Measurements from ENCODE around the gene ARMS2.

Gene ARMS2, protein sequence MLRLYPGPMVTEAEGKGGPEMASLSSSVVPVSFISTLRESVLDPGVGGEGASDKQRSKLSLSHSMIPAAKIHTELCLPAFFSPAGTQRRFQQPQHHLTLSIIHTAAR

DNA sequence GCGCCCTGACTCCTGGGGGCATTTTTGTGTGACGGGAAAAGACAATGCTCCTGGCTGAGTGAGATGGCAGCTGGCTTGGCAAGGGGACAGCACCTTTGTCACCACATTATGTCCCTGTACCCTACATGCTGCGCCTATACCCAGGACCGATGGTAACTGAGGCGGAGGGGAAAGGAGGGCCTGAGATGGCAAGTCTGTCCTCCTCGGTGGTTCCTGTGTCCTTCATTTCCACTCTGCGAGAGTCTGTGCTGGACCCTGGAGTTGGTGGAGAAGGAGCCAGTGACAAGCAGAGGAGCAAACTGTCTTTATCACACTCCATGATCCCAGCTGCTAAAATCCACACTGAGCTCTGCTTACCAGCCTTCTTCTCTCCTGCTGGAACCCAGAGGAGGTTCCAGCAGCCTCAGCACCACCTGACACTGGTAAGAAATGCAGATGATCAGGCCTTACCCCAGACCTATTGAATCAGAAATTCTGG, at the start of gene ARMS2:
Gene ARMS2, plus strand, starts transcription at position 51 of the 478 bp plus-strand sequence. Its CDS starts 75 bp downstream, at position 126.
- no peak for DNase-seq

DNA sequence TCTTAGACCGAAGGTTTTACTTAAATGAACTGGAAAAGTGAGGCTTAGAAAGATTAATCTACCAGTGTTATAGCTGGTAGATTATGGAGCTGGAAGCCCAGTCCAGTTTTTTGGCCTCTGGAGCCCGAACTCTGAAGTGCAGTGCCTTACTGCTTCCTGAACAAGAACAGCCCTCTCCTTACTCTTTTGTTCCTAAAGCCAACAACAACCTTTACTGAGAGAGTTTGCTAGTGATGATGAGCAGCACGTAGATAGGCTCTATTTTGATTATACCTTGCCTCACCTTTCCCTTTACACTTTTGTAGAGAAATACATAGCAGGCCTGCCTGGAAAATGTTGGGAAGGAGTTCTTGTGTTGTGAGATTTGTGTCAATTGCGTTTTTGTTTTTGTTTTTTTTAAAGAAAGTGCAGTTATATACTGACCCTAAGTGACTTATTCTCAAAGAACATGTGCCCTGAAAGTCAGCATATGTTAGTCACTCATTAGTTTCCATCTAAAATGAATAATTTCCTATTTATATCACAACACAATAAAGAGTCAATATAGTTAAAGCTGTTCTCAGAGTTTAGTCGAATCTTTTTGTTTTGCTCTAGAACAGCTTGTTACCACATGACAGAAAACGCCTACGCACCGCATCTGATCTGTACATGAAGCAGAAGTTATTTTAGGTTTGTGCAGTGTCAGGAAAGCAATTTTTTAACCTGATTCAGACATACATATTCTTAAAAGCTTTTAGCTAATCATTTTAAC, 46.9 kb upstream of the ARMS2 start:
- DNase-seq = no peak

DNA sequence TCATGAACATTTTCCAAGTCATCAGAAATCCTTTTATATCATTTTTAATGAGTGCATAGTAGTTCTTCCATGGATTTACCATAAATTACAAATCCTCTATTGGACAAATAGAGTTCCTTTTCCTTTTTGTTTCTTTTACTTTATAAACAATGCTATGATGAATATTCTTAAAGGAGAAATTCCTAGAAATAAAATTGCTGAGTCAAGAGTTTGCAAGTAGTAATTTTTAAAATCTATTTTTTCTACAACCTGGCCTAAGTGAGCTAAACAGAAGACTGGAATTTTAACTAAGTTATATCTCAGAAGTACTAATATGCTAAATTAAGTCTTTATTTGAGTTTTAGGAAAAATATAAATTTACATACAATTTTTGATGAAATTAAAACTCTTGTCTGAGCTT, 41.1 kb upstream of the ARMS2 start:
- DNase-seq = no peak

DNA sequence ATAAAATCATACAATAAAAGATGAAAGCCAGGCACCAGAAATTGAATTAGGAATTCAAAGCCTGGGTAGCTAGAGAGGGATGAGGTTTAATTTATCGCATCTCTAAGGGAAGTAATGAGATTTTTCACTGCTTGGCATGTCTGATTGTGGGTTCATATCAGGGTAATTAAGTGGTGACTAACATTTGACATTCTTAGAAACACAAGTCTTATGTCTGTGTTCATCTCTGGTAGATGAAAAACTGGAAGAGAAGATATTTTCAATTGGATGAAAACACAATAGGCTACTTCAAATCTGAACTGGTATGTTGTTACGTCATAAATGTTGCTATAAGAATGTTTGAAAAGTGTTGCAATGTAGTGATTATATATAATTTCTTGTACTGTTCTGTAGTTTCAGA, 36.8 kb upstream of the ARMS2 start:
- DNase-seq = no peak

DNA sequence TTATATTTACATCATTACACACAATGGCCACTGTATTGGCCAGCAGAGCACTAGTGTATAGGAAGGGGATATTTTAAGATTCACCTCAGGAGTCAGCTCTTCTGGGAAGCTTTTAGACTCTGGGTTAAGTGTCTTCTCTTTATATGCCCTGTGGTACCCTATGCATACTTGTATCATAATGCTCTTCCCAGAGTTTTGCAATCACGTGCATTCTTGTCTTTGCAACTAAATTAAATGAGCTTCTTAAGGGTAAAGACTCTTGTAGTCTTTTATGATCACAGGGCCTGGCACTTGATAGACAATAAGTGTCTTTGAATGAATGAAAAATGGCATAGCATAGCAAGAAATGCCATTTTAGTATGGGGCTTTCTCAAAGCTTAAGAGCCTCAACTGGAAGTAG, 35.4 kb upstream of the ARMS2 start:
- no peak for DNase-seq

DNA sequence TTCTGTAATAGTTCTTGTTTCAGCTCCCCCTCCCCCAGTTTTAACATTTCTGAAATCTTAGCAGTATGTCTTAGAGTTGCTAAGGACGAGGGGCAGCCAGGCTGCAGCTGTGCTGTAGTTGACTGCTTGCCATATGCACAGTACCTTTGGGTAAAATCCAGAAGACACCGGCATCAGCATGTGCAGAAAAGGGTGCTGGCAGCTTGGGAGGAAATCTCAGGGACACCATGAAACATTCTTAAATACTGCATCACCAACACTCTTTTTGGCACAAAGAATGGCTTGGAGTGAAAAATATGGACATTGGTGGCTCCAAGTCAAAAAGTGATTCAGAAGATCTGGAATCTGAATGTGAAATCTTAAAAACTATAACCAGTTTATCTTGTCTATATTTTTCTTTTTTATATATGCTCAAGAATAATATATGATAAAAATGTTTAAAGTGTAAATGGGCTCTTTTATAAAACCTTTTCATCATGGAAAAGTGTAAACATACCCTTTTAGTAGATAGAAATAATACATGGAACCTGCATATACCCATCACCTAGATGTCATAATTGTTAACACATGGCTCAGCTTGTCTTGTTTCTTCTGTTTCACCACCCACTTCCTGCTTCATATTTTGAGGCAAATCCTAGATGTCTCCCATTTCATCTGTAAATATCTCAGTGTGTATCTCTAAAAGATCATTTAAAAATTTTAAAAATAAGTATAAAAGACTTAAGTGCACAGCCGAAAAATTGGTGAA, 34.4 kb upstream of the ARMS2 start:
- DNase-seq = no peak

DNA sequence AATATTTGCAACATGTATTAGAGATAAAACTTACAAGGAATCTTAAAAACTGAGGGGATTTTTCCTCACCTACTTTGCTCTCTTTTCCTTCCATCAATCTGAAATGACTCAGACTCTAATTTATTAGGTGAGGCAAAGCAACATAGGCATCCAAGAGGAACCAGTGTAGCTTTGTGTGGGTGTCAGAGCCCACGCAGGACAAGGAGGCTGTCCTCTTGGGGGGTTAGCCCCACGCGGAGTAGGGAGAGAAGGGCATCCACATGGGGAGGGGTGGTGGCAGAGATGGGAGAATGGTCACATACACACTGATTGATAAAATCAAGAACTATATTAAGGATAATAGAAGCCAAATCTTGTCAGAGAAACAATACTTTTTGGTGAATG, 33.8 kb upstream of the ARMS2 start:
- no peak for DNase-seq

DNA sequence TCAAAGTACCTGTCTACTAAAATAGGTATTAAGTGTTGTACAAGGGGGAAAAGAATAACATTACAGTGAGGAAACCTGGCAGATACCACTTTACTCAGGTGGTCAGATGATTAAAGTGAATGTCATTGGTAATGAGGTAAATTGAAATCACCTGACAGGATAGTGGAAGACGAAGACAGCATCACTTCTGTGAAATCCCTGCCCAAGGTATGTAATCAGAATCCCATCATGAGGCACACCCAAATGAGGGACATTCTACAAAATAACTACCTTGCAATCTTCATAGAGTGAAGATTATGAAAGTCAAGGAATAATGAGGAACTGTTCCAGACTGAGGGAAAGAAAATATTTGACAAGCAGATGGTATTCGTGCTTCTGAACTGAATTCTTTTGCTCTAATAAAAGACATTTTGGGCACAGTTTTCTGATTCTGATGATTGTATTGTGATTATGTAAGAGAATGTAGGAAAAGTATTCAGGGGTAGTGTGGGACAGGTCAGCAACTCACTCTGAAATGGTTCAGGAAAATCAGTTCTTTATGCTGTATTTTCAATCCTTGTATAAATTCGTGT, 33.3 kb upstream of the ARMS2 start:
- no peak for DNase-seq

DNA sequence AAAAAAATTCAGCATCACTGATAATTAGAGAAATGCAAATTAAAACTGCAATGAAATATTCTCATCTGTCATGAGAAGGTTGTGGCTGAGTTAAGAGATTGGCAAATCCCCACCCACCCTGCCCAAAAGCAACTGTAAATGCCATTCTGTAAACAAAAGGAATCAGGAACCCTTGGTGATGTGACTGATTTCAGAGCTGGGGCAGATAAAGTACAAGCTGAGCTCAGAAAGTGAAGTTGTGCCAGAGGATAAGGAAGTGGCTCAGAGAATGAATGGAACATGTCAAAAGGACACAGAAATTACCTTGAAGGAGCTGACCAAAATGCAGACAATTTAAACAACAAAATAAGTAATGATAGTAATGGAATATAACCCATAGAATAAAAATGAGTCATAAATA, 32.7 kb upstream of the ARMS2 start:
- DNase-seq = no peak

DNA sequence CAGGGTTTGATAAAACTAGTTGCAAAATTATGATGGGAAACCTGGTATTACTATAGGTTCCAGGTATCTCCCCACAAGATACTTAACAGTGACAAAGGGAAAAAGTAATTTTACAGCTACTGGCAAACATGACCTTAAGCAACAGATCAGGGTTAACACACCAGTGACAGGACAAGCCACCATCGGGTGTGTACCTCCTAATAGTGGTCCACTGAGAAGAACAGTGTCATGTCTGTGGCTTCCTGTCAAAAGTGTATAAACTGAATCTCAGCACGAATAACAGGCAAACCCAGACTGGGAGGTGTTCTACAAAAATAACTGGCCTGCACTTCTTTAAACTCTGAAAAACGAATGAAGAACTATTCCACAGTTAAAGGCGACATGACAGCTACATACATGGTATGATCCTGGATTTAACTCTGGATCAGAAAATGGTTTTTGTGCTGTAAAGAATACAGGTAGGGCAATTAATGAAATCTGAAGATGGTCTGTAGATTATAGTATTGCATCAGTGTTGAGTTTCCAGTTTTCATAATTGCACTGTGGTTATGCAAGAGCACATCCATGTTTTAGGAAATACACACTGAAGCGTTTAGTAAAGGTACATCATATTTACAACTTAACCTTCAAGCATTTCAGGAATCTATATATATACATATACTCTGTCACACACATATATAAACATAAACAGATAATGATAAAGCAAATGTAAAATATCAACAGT, 32.0 kb upstream of the ARMS2 start:
- DNase-seq = no peak

DNA sequence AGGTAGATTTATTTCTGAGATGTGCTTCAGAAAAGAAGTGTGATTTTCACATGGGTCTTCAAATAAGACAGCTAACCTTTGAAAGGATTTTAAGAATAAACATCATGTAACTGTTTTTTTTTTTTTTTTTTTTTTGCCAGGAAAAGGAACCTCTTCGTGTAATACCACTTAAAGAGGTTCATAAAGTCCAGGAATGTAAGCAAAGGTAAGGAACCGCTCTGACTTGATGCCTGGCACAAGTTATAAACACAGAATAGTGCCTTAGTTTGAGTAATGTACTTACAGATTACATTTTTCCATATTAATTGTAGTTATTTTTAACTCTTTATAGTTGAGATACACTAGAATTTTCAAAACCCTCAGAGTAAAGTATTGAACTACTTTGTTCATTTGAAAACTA, 30.4 kb upstream of the ARMS2 start:
- DNase-seq = no peak

DNA sequence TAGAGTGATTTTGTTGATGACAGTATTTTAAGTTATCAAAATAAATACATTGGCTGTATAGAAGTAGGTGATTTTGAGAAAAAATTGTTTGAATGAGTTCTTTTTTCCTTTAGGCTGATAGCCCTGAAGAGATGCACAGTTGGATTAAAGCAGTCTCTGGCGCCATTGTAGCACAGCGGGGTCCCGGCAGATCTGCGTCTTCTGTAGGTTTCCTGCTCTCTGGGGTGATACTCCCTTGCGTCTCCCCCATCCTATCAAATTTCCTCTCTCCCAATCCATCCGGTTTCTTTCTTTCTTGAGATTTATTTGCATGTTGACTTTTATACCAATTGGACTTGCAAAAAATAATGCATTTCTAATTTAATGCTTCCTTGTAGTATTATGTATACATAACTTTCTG, 27.6 kb upstream of the ARMS2 start:
- no peak for DNase-seq

DNA sequence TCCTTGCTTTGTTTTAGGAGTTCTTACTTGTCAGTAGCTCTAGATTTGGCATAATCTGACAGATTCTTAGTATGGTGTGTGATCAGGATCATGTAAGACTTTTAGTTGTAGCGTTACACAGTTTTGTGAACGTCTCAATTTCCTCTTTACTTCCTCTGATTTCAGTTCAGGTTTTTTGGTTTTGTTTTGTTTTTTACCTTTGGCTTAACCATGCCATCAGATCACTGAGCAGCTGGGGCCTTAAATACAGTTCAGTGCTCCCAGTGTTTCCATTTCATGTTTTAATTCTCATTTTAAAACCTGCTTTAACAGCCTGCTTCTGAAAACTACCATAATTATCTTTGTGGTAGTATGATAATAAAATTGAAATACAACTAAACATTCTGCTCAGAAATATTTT, 27.2 kb upstream of the ARMS2 start:
- DNase-seq = no peak

DNA sequence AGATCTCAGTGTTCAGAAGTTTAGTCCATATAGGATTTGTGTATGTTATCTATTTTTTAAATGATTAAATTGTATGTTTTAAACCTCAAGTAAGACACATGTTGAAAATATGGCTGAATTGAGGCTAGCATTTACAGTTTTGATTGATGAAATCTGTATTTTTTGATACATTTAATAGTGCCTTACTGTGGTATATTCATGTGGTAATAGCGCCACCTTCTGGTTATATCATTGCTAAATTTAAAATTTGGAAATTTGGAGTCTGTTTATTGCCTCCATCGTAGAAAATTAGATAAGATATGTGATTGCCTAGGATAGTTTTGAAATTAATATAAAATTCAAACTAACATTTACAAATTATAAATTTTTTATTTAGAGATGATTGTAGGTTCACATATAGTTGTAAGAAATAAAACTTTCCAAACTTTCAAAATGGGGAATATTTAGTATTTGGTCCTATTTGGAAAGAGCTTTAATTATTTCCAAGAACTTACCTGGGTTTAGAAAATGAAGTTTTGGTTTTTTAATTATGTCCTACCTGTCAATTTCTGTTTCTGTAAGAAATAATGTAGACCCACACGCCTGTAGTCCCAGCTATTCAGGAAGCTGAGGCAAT, 19.1 kb upstream of the ARMS2 start:
- no peak for DNase-seq

DNA sequence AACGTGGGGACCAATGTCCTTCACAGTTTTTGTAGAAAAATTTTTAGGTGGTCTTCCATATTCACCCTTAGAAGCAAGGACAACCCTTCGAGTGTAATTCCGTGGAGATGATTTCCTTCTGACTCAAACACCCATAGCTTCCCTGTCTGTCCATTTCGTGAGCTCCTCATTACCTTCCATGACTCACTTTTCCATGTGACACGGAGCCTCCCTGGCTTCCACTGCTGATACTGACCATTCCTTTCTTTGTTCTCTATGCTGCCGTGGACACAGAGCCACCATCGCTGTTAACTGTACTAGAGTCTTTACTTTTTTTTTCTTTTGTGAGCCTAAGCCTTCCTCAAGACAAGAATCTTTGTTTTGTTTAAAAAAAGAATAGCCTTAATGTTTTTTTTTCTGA, 12.5 kb upstream of the ARMS2 start:
- no peak for DNase-seq

DNA sequence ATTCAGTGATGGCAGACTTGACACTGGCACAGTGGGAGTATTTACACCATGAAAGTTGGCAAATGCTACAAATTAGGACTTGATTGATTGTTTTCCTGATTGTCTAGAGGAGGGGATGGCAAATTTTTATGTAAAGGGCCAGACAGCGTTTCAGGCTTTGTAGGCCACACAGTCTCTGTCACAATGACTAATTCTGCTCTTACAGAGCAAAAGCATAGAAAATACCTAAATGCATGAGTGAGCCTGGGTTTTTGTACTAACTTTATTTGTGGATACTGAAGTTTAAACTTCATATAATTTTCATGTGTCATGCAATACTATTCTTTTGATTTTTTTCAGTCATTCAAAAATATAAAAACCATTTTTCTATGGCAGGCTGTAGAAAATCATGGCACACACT, 9.0 kb upstream of the ARMS2 start:
- DNase-seq = no peak

DNA sequence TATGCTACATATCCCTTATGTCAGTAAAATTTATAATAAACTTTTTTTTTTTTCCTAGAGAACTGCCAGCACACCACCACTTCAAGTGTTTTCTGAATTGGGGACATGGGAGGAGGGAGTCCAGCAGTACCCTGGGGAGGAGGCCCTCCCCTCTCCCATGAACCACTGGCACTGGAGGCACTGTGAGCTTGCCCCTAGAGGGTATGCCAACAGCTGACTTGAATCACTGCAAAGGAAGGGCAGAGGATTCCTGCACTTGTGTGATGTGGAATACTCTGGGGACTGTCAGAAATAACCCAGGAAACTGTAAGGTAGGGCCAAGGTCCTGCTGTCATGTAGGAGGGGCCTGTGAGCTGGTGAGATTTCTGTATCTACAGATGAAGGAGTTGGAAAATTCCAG, 8.5 kb upstream of the ARMS2 start:
- DNase-seq = no peak

DNA sequence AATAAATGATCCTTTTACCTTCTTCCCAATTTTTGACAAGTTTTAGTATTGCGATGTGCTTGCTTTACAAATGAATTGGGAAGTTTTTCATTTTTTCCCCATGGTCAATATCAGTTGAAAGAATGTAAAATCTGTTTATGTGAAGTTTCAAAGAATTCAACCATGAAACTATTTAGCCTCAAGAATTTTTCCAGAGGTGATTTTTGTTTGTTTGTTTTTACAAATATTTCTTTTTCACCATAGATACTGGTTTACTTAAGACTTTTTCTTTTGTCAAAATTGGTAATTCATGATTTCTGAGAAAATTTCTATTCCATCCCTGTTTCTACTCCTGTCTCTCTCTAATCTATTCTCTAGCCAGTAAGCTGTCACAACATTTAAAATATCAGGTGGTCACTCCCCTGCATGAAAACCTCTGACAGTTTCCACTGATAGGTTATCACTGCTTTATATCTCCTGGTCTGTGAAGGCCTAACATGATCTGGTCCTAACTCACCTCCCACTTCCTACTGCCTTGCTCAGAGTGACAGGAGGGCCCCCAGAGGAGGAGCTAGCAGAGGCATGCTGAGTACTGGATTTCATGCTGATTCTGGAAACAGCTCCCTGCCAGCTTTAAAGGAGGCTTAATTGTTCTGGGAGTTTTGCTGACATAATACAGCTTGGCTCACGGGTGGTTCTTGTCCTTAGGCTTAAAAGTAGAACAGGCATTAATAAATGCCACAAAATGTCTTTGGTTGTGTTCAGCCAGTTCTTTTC, 7.6 kb upstream of the ARMS2 start:
- DNase-seq = no peak

DNA sequence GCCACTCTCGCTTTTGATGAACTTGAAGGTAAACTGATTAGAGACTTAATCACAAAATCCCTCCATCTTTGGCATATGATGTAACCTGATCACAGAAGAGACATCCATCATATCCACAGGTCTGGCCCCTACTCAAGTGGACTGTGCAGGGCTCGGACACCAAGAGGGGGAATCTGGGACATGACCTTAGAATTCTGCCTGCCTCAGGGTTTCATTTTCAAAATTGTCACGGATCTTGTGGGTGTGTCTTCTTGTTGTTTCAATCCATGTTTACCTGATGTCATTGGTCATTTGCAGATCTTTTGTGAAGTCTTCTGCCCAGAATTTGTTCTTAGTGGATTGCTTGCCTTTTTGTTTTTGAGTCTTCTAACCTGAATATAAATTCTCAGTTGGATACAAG, 5.9 kb upstream of the ARMS2 start:
- no peak for DNase-seq

DNA sequence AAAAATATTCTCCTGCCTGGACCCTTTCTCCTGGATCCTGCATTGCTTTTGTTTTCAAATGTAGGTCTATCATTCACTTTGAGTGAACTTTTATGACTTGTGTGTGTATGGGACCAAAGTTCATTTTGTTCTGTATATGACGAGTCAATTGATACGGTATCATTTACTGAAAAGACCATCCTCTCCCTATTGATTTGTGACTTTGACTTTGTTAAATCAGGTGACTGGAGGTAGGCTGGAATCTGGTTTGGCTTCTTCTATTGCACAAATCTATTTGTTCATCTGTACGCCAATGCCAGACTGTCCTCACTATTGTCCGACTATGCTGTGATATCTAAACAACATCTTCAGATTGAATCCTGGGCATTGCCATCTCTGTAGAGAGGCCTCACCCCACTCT, 5.3 kb upstream of the ARMS2 start:
- DNase-seq = no peak

DNA sequence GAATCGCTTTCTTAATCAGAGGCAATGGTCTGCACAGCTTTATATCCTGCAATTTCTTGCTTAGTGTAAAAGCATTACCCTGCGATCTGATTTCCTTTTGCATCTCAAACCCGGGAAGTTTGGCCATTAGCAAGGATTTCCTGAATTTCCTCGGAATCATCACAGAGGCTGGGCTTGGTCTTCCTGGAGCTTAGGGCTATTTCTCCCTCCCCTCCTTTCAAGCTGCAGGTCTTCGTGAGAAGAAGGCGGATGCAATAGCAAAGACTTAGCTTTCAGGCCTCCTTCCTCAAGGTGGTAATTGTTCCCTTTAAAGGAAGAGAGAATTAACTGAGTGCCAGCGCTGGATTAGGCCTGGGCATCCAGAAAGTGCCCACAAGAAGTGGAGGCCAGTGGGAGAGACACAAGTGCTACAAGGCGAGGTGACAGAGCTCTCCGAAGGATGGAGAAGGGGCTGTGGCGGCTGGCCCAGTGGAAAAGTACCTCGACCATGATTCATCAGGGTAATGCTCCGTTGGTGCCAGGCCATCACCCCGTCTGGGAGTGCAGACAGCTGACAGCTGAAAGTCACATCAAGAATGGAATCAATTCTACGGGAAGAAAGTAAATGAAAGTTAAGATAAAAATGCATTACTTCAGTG, 4.0 kb upstream of the ARMS2 start:
- no peak for DNase-seq

DNA sequence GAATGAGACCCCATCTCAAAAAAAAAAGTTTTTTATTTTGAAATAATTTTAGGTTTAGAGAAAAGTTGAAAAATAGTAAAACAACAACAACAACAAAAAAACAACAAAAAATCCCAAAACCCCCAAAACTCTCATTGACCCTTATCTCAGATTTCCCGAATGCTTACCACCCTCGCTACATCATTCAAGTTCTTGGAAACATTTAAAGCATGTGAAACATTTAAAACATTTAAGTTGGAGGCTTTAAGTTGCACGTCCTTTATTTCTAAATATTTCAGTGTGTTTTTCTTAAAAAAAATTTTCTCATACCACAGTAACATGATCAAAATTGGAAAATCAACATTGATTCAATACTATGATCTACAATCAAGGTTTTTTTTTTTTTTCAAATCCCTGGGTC, 382 bp upstream of the ARMS2 start:
- DNase-seq = no peak
